HG03460 (cell line): Measurements from ENCODE around the gene ITGA5.

Experiments
- ATAC-seq: cut with Tn5 transposase; IDR thresholded peaks from one replicate; pipeline ENCODE4 v1.9.1; 2021; ENCODE audit not compliant: unreplicated experiment

ITGA5 gene

DNA sequence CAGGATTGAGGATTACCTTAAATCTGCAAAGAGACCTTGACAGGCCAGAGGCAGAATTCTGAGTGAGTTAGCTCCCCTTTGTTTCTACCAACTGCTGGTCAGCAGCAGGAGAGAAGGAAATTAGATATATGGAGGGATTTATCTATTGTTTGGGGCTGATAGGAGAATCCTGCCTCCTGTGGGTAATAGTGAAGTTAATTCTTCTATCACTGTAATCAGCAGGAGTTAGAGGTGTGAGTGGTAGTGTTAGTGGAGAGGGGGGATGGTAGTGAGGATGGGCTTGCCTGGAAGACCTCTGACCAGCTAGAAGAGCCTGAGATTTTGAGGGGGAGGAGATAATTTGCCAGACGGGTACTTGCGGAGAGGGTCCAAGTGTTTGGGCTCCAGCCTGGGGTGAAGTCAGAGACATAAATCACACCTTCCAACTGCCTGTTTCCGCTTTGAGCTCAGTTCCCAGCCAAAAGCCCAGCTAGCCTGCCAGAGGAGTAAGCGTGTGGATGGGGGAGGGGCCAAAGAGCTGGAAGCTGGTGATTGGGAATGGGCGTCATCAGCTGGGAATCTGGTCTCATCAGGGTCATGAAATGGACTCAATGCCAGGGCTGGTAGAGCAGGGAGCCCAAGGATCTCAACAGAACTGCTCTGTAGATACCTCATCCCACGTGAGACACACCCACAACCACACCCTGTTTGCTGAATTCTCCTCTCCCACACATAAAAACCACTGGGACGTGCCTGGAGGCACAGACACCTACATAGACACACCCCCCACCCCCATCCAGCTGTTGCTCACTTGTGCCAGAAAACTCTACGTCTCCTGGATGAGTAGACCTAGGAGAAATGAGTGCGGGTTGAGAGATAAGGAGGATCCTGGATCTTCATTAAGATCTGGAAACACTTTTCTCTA is 13.1 kb upstream of the ITGA5 start:
- no peak for ATAC-seq

DNA sequence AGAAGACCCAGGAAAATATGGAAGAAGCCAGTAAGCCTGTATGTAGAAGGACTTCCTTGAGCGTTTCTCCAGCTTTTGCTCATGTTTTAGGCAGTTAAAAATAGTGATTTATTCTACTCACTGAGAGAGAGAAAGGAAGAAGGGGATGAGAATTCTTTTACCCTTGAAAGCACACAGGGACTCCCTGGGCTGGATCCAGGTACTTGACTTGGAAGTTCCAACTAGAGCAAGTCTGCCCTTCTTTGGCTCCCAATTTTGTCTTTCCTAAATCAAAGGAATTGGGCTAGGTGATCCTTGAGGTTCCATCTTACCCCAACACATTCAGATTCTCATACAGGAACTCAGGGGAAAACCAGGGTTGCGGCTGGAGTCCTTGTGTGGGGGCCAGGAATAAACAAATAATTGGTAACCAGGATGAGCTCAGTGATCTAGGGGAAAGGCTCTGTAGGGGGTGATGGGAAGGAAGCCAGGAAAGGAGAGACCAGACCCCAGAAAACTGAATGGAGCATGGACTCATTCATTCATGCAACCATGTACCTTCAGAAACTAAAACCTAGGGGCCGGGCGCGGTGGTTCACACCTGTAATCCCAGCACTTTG is 11.5 kb upstream of the ITGA5 start:
- ATAC-seq: no peak

DNA sequence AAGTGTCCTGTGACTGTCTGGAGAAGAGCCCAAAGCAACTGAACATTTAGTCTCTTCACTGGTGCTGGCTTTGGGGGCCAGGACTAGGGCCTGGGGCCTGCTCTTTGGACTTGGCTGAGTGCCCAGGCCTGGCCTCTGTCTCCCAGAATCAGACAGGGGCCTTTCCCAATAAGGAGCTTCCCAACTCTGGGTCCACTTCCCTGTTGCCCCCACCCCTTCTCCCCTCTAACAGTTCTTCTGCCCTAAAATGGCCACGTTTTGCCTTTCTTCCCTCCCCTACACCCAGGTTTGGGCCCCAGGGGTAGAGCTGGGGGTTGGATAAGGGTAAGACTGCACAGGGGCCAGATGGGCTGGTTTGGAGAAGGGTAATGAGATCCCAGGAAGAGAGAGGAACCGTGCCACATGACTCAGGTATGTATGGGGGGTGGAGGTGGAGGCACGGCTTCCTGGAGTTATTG is 10.0 kb upstream of the ITGA5 start:
- ATAC-seq: no peak

DNA sequence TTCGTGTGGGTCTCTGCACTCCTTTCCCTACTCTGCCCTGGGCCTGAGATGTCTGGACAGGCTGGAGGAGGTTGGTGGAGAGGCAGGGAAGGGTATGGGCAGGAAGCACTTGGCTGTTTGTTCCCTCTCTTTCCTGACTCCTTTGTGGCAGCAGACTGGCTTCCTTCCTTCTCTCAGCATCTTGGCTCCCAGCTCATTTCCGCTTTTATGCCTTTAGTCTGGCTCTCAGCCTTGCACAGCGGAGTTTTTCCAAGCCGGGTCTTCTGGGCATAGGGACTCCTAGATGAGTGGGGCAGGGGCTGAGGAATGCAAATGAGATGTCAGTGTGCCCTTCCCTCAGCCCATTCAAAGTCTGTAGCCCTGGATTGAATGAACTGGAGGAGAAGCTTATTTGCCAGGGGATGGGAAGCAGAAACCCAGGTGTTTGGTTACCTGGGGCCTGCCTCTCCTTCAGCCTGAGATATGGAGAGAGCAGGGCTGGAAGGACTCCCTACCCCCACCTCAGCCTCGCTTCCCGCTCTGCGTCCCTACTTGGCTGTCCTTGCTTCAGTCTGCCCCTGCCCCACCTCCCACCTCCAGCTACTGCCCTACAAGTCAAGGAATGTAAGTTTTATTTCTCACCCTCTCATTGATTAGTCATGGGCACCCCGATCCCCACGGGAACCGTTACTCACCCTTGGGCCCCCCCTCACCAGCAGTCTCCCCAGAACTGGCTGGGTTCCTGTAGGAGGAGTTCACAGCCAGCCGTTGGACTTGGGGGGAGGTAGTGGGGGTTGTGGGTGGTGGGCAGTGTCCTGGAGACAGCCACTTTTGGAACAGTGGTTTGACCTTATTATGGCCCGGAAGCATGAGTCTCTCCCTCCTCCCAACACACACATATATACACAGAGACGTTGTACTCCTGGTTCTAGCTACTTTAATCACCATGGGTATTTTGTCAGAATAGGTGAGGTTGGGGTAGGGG is 9.3 kb upstream of the ITGA5 start:
- ATAC-seq: no peak

DNA sequence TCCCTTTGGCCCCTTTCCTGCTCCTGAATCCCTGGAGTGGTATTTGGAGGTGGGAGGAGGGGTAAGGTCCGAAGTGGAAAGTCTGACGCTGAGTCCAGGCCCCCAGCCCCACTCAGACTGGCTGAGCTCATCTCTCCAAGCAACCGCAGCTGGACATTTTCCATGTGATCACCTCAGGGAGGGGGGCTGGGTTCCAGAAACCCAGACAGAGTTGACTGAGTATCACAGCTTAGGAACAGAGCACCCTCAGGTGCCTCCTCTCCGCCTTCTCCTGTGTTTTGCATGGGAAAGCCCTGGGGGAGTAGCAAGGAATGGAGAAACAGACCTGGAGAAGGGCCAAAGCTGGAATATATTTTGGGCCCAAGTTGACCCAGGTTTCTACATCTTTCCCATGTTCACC is 8.0 kb upstream of the ITGA5 start:
- ATAC-seq: no peak

DNA sequence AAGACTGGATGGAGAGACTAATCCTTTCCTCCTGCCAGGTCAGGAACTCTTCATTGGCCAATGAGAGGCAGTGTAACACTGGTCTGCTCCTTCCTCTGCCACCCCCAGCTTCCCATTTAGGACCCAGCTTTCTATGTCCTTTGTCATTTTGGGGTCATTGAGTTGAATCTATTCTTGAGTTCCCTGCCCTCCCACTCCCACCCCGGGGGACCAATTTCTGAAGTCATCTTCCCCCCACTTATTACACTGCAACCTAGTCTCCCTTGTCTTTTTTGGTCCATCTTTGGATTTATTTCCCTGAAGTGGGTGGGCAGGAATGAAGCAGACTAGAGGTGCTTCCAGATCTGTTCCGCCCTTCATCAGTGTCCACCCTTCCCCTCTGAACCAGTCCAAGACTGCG is 7.6 kb upstream of the ITGA5 start:
- no peak for ATAC-seq

DNA sequence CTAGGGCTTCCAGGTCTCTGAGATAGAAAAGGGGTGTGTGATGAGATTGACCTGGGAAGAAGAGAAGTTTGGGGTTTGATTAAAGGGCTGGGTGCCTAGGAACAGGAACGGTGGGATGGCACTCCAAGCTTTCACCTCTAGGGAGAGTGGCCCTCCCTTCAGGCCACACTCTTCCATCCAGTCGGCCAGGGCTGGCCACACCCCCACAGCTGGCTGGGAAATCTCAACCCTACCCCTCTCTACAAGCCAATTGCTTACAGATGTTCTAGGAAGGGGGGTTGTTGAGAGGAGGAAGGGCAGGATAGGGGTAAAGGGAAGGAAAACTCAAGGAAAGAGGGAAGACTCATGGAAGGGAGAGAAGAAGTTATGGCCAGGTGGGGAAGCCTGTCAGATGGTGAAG is 6.6 kb upstream of the ITGA5 start:
- no peak for ATAC-seq

DNA sequence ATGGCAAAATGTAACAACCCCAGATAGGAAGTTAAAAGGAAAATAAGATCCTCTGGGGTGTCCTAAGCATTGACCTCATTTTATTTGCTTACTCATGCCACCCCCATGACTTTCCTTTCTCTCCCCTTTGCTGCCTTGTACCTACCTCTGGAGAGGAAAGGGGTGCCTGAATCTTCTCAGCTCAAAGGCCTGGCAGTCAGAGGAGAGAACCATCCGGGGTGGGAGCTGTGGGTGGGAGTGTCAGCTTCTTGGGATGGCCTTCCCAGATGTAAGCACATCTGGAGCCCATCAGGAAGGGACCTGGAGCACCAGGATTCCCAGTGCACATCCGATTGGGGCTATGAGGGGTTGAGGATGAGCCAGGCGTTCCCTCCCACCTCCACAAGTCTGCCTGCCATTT is 5.2 kb upstream of the ITGA5 start:
- no peak for ATAC-seq

DNA sequence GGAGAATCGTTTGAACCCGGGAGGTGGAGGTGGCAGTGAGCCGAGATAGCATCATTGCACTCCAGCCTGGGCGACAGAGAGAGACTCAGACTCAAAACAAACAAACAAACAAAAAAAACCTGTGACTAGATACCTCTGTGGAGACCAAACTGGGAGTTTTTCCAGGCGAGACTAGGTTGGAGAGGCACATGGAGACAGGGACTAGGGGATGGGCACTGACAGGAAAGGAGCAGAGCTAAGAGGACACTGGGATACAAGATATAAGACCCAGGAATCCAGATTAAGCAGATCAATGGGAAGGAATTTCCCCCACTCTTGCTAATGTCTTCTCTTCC is 4.7 kb upstream of the ITGA5 start:
- no peak for ATAC-seq

DNA sequence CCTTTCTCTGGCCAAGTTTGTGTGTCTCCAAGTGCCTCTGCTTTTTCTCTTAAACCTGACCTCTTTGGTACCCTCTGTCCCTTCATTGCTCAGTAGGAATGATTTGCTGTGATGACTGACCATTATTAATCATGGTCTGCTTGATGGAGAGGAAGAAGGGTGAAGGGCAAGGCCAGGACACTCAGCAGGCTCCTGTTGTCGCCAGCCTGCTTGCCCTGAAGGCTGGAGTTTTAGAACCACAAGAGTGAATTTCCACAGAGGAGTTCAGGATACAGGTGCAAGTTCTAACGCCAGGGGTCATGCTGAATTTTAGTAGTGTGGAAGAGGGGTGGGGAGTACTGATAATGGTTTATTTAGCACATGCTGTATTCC is 2.8 kb upstream of the ITGA5 start:
- ATAC-seq: no peak

DNA sequence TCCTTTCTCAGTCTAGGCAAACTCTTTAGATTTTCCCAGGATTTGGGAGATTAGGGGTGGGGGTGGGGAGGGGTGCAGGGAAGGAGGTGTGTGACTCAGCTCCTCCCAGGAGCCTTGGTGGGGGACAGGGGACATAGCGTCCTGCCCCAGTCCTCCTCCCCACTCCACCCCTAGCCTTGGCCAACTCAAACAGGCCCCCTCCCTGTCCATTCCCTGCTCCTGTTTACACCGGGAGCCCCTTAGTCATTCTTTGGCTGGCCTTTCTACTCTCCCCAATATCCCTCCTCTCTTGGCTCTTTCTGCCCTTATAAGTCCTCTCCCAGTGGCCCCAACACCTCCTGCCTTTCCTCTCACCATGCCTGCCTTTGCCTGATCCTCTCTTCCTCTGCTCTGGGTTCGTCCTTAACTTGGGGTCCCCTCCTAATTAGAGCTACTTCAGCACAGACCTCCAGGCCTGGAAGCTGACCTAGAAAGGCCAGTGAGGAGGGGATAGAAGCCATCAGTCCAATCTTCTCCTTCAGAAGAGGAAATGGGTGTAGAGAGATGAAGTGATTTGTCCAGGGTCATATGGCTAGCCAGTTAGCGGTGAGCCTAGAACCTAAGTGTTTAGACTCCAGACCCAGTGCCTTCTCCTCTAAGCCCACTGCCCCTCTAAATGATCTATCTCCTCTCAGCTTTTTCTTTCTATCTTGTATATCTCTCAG is 2.3 kb upstream of the ITGA5 start:
- no peak for ATAC-seq

DNA sequence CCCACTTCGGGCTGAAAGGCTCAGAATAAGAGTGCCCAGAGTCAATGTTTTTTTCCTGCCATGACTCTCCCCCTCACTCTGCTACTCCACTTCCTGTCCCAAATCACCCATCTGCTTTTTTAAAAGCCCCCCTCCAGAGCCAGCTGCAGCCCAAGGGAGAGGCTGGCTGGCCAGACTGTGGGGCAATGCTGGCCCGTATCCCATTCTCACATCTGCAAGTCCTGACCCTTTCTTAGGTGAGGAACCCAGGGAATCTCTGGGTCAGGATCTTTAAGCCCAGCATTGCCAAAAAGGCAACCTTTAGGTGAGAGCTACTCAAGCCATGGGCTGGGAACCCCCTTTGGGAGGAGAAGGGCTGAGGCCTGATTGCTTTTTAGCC is 1.7 kb upstream of the ITGA5 start:
- no peak for ATAC-seq

DNA sequence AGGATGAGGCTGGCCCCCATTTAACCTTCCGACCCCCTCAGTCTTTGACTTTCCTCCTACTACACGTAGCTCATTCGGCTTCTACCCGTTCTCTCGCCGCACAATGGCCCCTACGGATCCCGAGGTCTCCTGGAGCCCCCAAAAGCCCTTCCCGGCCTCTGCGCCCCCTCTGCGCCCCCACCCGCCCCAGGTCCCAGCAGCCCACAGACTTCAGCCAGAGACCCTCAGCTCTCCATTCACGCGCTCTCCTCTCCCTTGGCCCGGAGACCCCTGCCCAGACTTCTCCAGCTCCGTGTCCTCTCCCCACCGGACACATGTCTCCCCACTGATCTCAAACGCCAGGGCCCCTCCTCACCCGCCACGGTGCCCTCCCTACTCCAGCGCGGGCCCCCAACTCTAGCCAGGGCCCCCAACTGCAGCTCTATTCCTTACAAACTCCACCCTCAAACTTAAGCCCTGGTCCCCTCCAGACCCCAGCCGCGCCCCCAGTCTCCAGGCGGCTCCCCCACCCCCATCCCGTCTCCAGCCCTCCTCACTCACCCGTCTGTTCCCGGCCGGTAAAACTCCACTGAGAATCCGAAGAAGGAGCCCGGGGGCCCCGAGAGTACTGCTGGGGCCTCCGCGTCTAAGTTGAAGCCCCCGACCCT is 502 bp downstream of the ITGA5 start:
- ATAC-seq: no peak

DNA sequence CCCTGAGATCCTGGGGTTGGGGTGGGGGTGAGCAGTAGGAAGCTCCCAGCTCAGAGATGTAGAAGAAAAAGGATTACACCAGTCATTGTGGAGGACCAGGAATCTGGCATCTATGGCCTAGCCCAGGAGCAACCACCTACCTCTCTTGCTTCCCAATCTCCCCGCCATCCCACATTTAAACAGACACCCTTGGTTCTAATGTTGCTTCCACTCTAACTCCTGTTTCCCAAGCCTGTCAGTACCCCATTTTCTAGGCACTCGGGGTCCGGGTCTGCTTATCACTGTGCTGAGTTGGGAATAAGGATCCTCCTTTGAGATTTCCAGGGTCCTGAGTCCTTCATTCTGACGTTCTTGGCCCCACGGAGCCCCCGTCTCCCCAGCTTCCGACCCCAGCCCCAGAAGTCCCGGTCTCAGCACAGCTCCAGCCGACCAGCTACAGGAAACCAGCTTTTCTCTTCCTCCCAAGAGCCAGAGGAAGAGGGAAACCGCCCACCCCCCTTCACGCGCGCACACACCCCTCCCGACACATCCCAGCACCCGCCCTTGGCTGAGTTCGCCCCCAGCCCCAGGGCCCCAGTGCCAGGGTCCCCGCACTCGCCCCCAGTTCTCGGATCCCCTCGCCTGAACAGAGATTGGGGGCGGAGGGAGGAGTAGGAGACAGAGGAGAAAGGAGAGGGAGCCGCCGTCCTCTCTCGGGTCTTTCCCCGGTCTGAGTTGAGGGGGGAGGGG is 1.2 kb downstream of the ITGA5 start:
- no peak for ATAC-seq

DNA sequence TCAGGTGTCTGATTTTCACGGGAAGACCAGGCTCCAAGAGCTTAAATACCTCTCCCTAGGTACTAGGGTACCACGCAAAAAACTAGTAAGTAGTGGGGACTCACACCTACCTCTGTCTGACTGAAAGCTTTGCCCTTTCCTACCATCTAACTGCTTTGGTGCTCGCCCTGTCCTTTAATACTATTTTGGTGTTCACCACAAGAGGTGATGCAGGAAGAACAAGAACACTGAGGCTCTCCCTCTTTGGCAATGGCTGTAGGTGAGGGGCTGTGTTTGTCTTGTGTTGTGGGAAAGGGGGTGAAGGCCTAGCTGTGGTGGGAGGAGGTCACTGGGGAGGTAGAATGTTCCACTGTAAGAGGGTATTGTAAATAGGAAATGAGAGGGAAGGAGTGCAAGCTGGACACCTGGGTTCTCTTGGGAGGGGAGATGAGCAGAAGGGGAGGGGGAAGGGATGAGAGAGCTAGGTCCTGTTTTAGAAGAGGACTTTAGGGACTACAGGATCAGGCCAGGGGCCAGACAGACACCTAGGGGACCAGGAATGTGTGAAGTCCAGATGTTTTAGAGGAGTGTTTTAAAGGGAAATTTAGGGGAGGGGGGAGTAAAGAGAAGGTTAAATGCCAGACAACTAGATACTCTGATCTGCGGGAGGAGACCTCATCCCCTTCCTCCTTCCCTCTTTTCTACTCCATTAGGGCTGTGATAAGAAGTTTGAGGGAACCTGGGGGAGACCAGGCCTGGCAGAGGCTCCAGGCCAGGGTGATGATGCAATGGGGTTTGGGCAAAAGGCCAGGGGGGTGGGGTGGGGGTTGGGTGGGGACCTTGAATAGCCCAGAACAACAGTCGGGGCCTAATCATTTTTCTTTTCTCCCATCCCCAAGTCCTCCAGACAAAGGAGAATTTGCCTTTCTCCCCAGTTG is 2.1 kb downstream of the ITGA5 start:
- no peak for ATAC-seq

DNA sequence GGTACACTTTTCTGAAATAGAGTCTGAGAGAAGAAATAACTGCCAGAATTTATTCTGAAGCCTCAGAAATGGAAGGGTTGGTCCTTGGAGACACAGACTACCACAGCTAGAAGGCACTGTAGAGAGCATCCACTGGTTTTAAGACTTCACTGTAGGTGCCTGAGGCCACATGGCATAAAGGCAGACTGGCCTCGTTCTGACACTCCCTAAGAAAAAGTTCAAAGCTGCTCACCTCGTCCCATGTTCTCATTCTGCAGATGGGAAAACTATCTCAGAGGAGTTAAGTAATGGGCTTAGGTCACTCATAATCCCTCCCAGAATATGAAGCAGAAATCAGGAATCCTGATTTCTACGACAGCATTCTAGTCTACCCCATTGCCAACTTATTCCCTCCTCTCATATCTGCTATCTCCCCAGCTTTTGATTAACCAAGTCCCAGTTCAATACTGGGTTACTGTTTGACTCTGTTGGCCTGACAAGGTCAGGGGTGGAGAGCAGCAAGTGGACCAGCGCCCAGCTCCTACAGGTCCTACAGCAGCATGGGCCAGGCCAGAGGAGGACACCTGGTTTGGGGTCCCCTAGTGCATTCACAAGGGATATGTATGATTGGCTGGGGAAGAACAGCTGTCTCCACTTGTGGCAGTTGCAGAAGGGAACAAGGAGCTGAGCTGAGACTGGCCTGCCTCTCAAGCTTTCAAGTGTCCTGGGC is 3.7 kb downstream of the ITGA5 start:
- ATAC-seq: no peak

DNA sequence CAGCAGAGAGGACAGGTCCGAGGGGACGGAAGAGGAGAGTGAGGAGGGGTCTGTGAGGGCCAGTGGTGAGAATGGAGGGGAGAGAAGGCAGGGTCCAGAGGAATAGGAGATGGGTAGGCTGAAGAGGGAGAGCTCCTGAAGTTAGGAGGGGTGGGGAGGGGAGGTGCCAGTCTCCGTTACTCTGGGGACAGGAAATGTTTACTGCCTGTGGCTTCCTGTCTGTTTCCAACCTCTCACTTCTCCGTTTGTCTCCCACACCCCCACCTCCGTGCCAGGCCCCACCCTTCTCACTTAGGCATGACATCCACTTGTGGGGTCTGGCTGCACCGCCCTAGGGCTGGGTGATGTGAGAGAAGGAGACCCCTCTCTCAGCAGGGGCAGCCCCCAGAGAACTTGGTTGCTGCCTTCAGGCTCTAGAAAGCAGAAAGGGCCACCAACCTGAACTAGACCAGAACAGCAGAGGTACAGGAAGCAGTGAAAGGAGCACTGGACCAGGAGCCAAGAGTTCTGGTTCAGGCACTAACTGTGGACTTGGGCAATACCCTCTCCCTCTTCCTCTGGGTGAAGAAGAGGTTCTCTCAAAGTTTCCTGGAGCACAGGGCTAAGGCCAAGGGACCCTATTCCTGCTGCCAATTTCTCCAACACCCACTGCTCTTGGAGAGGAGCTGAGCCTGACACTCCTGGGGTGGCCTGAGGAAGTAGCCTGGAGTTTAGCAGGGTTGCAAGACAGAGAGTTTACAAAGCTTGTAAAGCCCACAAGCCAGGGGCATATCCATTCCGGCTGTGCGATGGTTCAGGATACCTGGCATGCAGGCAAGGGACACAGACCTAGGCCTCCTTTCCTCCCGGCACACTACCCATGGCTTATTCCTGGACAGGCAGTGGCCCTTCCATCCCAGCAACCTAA is 5.5 kb downstream of the ITGA5 start:
- ATAC-seq: no peak
